Heart right ventricle (tissue), 16 donors: ENCODE results near the gene ADAMTS17. TPM values are rescaled to one million over a fixed set of nuclear protein-coding genes. Genes with fewer than 3 reads are reported as not detected.

Source experiments
- ATAC-seq, 8 donors: fragments of 200-7000 bp; cut with Tn5 transposase; one replicate each; pipeline ENCODE4 v1.9.1; 2020; ENCODE audit warnings: mild to moderate bottlenecking in 8 of 8, moderate library complexity in 8 of 8, moderate number of reproducible peaks in 1 of 8
- DNase-seq, 2 donors: peaks; one replicate each; pipeline ENCODE4 v3.0.0-alpha.2; 2020
- H3K27ac ChIP-seq, 10 donors: fragments of 200-600 bp; sonication (generic) in 2 of 10; one replicate each; pipeline versions ENCODE4 v1.5.0 to v1.8.0; 2020 to 2022; ENCODE audit warnings: mild to moderate bottlenecking in 3 of 10
- H3K27me3 ChIP-seq, 7 donors: fragments of 200-600 bp; one replicate each; pipeline ENCODE4 v1.8.0; 2021 to 2022; ENCODE audit warnings: mild to moderate bottlenecking in 2 of 7
- H3K36me3 ChIP-seq, 9 donors: fragments of 200-600 bp; sonication (generic) in 1 of 9; one replicate each; pipeline versions ENCODE4 v1.5.0 to v1.8.0; 2020 to 2022; ENCODE audit warnings: mild to moderate bottlenecking in 2 of 9
- H3K4me1 ChIP-seq, 9 donors: fragments of 200-600 bp; sonication (generic) in 1 of 9; one replicate each; pipeline versions ENCODE4 v1.5.0 to v1.8.0; 2020 to 2022; ENCODE audit warnings: mild to moderate bottlenecking in 4 of 9
- H3K4me3 ChIP-seq, 10 donors: fragments of 200-600 bp; sonication (generic) in 2 of 10; one replicate each; pipeline versions ENCODE4 v1.5.0 to v1.8.0; 2020 to 2022; ENCODE audit warnings: mild to moderate bottlenecking in 7 of 10, moderate library complexity in 2 of 10
- H3K9me3 ChIP-seq, 11 donors: fragments of 200-600 bp in 10 of 11; sonication (generic) in 2 of 11; one replicate each; pipeline versions ENCODE4 v1.5.0 to v1.8.0; 2013 to 2022; ENCODE audit warnings: mild to moderate bottlenecking in 2 of 11, control low read depth in 1 of 11, moderate library complexity in 1 of 11
- WGBS, 2 donors: extraction: QIAGEN DNeasy Blood & Tissue Kit; methylation state at CpG; one replicate each; pipeline ENCODE4 v1.1.7; 2013; ENCODE audit warnings: inconsistent platforms in 1 of 2; 5-methylcytosine and 5-hydroxymethylcytosine counted together
- intact Hi-C, 10 donors: fragments of 100-400 bp; cut with DNase I; formaldehyde crosslinking; loops; one replicate each; pipeline versions ENCODE4 v1.11.1 to v1.14.2; 2022
- polyA plus RNA-seq, 2 donors: library from polyadenylated mRNA; stranded (reverse); fragments of 200-250 nt; gene quantifications; one replicate each; pipeline ENCODE4 v1.2.3, GENCODE V29; 2013
- total RNA-seq, 10 donors: library from RNA; stranded (reverse); fragmentation: NEBNext Ultra II Directional in 3 of 10; extraction: Animal tissue kit (Norgen Biotek cat#: 25700) in 3 of 10; gene quantifications; one replicate each; pipeline versions ENCODE4 v1.2.1 to v1.2.4, GENCODE V29; 2021 to 2023
- TF ChIP-seq, protein P1 (sequence below), 9 donors: fragments of 200-600 bp; sonication (generic) in 2 of 9; IDR thresholded peaks; one replicate each; pipeline versions ENCODE4 v1.5.0 to v1.8.0; 2021 to 2022; ENCODE audit warnings: antibody characterized with exemption in 9 of 9, mild to moderate bottlenecking in 5 of 9, moderate library complexity in 1 of 9
- donor health status: Arrhythmogenic right ventricular cardiomyopathy.
- donor health status: ischemic (EF 13 %, LVEDD 7.1; RV severe dilation, severe dysfunction).
- donor health status: healthy with polysubstance abuse.
- donor health status: DM: no; HTN: yes; CAD: no.
- donor health status: DM: no; HTN: no; CAD: no.
- donor health status: ischemic (EF 25% LVEDD 6.9; RV normal size, moderate dysfunction).
- donor health status: ischemic (EF 25% LVEDD 5.7; RV mildly dilated, moderate dysfunction).
- donor health status: healthy.
- donor health status: DM: yes; HTN: yes; CAD: no.
- donor health status: Ischemic cardiomyopathy.
- donor health status: ischemic (EF 35%, LVEDD 5.7; RV mildly dilated, moderate dysfunction).
- donor health status: nonischemic (EF 11% LVEDD 7.7; RV severe dilation, severe dysfunction).
- donor health status: DM: yes; HTN: yes; CAD: no.
- donor health status: PGD.
- donor health status: ischemic (EF 29% LVEDD 5.4; RV normal size, mild dysfunction).
- donor health status: nonischemic (EF 23%, LVEDD 6.1; RV moderate dilation, normal function).

ADAMTS17 gene
- total and polyA plus RNA-seq, 12 donors, result 0.47 to 5.0 (median 1.2) TPM

DNA sequence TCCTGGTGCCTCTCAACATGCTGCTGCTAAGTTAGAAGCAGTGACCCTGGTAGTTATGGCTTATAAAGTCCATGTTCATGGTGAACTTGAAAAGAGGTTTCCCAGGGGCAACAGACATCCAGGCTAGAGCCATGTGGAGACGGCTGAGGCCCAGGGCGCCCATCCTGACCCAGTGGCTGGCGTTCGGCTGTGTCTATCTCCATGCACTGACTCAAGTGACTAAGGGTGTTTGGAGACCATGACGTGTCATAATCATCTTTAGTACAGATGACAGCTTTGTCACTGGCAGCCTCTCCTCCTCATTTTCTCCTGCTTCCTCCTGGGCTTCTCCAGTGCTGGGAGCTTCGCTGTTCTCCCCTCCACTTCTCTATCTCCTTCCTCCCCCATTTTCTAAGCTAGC is 321.2 kb downstream of the ADAMTS17 start:
- Histone ChIP-seq H3K4me3 (no peak overlapping the region), H3K4me1 (peaks cover 0 to 20% (median 0%) of the 10 kb centered on the region in 9 donors), H3K27ac (peak overlapping the region in 2 of 10 donors; percentile 20 to 25), H3K36me3 (no peaks in the 10 kb centered on the region), H3K27me3 (no peaks in the 10 kb centered on the region), H3K9me3 (peaks cover 0 to 8% (median 0%) of the 10 kb centered on the region in 11 donors)
- DNase-seq (no peak), ATAC-seq (peak in 7 of 8 donors; percentile 34 to 80 (median 48))
- TF ChIP-seq, protein P1, sequence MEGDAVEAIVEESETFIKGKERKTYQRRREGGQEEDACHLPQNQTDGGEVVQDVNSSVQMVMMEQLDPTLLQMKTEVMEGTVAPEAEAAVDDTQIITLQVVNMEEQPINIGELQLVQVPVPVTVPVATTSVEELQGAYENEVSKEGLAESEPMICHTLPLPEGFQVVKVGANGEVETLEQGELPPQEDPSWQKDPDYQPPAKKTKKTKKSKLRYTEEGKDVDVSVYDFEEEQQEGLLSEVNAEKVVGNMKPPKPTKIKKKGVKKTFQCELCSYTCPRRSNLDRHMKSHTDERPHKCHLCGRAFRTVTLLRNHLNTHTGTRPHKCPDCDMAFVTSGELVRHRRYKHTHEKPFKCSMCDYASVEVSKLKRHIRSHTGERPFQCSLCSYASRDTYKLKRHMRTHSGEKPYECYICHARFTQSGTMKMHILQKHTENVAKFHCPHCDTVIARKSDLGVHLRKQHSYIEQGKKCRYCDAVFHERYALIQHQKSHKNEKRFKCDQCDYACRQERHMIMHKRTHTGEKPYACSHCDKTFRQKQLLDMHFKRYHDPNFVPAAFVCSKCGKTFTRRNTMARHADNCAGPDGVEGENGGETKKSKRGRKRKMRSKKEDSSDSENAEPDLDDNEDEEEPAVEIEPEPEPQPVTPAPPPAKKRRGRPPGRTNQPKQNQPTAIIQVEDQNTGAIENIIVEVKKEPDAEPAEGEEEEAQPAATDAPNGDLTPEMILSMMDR (IDR thresholded peaks at IDR 0.05), result no peak
- intact Hi-C loops, result loop anchor here in 1 of 10 donors (10.0 kb wide), 1 partner anchor 94 kb away; no protein-coding TSS in a partner anchor
- 67 to 68% methylated on average over 6 of the region's 6 CpGs for WGBS, 2 donors

DNA sequence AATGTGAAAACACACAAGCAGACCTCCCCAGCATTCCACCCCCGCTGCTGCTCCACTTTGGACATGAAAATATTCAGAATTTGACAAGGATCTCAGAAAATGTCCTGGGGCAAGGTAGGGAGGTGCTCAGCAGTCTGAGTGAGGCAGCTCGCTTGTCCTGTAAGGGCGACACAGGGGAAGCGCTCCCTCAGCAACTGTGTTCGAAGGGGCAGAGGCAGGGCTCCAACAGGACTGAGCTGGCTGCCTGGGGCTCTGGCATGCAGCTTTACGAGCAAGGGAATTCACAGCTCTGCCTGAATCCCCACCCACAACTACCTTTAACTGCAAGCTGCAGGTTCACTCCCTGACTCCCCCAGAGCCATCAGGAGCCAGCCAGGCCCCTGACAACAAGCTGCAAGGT is 321.6 kb downstream of the ADAMTS17 start:
- H3K27me3 ChIP-seq, result no peaks in the 10 kb centered on the region
- H3K4me3 ChIP-seq, result no peak overlapping the region
- DNase-seq (no peak), ATAC-seq (peak in 6 of 8 donors; percentile 13 to 44 (median 21))
- H3K27ac ChIP-seq, result peak overlapping the region in 2 of 10 donors; percentile 20 to 25
- peaks cover 0 to 4% (median 0%) of the 10 kb centered on the region in 11 donors for H3K9me3 ChIP-seq
- WGBS, 2 donors, result 74 to 80% methylated on average over 6 of the region's 6 CpGs
- H3K4me1 ChIP-seq, result peaks cover 0 to 20% (median 0%) of the 10 kb centered on the region in 9 donors
- intact Hi-C loops, result loop anchor here in 1 of 10 donors (10.0 kb wide), 1 partner anchor 95 kb away; no protein-coding TSS in a partner anchor
- H3K36me3 ChIP-seq, result no peaks in the 10 kb centered on the region
- TF ChIP-seq, protein P1 (IDR thresholded peaks at IDR 0.05), result no peak

DNA sequence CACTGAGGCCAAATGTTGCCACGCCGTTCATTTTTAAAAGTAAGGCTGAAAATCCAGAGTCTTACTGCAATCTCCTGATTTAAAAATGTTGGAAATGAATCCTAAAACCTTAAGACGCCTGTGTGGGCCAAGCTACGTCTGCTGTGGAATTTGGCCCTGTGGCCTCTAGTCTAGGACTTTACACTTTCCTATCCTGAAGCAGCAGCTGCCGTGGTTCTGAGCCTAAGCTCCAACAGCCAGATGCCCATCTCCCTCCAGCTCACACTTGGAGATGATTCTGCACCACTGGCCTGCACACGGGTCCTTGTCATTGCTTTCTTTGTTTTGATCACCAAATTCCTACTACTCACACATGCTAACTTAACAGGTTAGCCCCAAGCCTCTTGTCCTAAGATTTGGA is 322.2 kb downstream of the ADAMTS17 start:
- H3K9me3 ChIP-seq, result no peaks in the 10 kb centered on the region
- intact Hi-C loops, result no loop called here
- H3K4me1 ChIP-seq, result peaks cover 0 to 20% (median 0%) of the 10 kb centered on the region in 9 donors
- H3K36me3 ChIP-seq, result no peaks in the 10 kb centered on the region
- no peak overlapping the region for H3K4me3 ChIP-seq
- 80 to 86% methylated on average over 6 of the region's 6 CpGs for WGBS, 2 donors
- DNase-seq (no peak), ATAC-seq (no peak)
- H3K27ac ChIP-seq, result no peak overlapping the region
- TF ChIP-seq, protein P1 (IDR thresholded peaks at IDR 0.05), result no peak
- no peaks in the 10 kb centered on the region for H3K27me3 ChIP-seq

DNA sequence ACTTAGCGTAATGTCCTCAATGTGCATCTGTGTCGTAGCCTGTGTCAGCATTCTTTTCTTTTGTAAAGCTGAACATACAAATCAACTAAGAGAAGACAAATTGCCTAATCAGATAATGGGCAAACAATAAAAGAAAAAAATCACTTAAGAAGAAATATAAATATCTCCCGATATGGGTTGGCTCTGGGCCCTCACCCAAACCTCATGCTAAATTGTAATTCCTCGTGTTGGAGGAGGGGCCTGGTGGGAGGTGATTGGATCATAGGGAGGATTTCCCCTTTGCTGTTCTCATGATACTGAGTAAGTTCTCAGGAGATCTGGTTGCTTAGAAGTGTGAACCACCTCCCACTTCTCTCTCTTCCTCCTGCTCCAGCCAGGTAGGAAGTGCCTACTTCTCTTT is 323.6 kb downstream of the ADAMTS17 start:
- WGBS, 2 donors, result 67 to 72% methylated on average over 4 of the region's 4 CpGs
- intact Hi-C loops, result no loop called here
- DNase-seq, result no peak

More for the DNA sequence above, 323.6 kb downstream of the ADAMTS17 start:
- Histone ChIP-seq H3K4me1 (peaks cover 0 to 20% (median 0%) of the 10 kb centered on the region in 9 donors), H3K9me3 (no peaks in the 10 kb centered on the region), H3K27me3 (no peaks in the 10 kb centered on the region), H3K36me3 (no peaks in the 10 kb centered on the region), H3K27ac (no peak overlapping the region), H3K4me3 (no peak overlapping the region)
- TF ChIP-seq, protein P1 (IDR thresholded peaks at IDR 0.05), result no peak
- ATAC-seq, result no peak
